Measurements from ENCODE around the gene SCN5A. TPM values are rescaled to one million over a fixed set of nuclear protein-coding genes. Genes with fewer than 3 reads are reported as not detected.

The SCN5A gene
- total RNA-seq, 2 experiments from 2014 or later, result 0.08 to 0.37 TPM

DNA sequence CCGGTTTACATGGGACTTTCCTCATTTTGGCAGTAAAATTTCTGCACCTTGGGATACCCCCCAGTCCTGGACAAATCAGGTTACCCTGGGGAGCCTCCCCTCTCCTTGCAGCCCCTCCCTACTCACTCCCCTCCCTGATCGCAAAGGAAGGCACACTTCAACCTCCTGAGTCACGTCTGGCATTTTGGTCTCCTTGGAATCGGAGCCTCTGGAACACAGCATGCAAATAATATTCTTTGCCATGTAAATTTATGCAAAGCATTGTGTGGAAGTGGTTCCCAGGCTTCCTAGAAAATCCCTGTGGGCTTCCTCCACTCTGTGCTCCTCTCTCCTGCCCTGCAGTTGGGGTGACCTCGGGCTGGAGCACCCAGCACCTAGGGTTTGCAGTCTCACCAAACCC lies 11.6 kb downstream of the SCN5A start:
- Mint-ChIP-seq H3K27ac (no peak overlapping the region), H3K4me1 (ENCODE audit: low read depth) (peaks cover 5% of the 10 kb centered on the region), H3K4me3 (no peak overlapping the region), H3K36me3 (ENCODE audit: low read depth) (no peaks in the 10 kb centered on the region), H3K9me3 (ENCODE audit: insufficient read depth) (no peaks in the 10 kb centered on the region), H3K27me3 (ENCODE audit: low read depth) (peaks cover 5% of the 10 kb centered on the region)
- no peak for DNase-seq
- CTCF ChIA-PET, result no interaction called here
- POLR2A ChIA-PET, result no interaction called here
- no peak for ATAC-seq

DNA sequence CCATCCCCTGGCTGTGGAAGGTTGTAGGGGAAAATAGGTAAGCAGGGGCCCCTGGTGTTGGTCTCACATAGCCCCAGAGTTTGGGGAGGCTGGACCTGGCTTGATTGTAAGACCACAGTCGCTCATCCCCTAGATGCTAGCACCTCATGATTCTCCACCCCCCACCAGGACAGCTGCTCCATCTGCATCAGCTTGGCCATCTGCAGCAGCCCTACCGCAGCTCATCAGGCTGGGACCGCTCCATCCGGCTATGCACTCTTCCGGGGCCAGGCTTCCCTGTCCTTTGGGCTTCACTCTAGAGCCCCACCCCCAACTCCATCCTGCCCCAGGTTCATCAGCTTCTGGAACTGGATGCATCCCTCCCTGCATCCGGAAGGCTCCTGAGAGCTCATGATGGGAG lies 12.6 kb downstream of the SCN5A start:
- ATAC-seq (no peak), DNase-seq (no peak)
- H3K9me3 Mint-ChIP-seq (ENCODE audit: insufficient read depth), result no peaks in the 10 kb centered on the region
- peaks cover 5% of the 10 kb centered on the region for H3K4me1 Mint-ChIP-seq (ENCODE audit: low read depth)
- H3K36me3 Mint-ChIP-seq (ENCODE audit: low read depth), result no peaks in the 10 kb centered on the region
- POLR2A ChIA-PET, result no interaction called here
- H3K27ac Mint-ChIP-seq, result no peak overlapping the region
- H3K27me3 Mint-ChIP-seq (ENCODE audit: low read depth), result peaks cover 5% of the 10 kb centered on the region
- CTCF ChIA-PET, result interaction anchor here (2.7 kb wide), 1 partner anchor 115 kb away, joined by 7 read pairs; no protein-coding TSS in a partner anchor
- H3K4me3 Mint-ChIP-seq, result no peak overlapping the region

DNA sequence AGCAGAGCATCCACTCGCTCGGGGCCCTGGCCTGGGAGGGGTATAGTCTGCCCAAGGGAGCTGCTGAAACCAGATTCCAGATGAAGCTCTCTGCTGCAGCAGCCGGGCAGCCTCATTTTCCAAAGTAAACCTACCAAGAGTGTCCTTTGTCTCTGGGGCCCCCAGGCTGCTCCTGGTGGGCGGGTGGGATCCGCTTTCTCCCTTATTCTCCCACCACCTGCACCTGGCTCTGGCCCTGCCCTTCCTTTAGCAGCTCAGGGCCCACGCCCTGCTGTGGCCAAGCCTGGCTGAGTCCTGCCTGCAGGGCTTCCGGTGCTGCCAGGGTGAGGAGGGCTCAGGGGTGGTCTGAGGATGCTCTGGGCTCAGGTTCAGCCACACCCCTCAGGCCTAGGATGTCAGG lies 13.0 kb downstream of the SCN5A start:
- ChIA-PET POLR2A (no interaction called here), CTCF (interaction anchor here (2.7 kb wide), 1 partner anchor 115 kb away, joined by 7 read pairs; no protein-coding TSS in a partner anchor)
- H3K36me3 Mint-ChIP-seq (ENCODE audit: low read depth), result no peaks in the 10 kb centered on the region
- H3K4me1 Mint-ChIP-seq (ENCODE audit: low read depth), result peaks cover 5% of the 10 kb centered on the region
- peaks cover 5% of the 10 kb centered on the region for H3K27me3 Mint-ChIP-seq (ENCODE audit: low read depth)
- ATAC-seq (no peak), DNase-seq (no peak)
- H3K9me3 Mint-ChIP-seq (ENCODE audit: insufficient read depth), result no peaks in the 10 kb centered on the region
- H3K4me3 Mint-ChIP-seq, result no peak overlapping the region
- no peak overlapping the region for H3K27ac Mint-ChIP-seq

DNA sequence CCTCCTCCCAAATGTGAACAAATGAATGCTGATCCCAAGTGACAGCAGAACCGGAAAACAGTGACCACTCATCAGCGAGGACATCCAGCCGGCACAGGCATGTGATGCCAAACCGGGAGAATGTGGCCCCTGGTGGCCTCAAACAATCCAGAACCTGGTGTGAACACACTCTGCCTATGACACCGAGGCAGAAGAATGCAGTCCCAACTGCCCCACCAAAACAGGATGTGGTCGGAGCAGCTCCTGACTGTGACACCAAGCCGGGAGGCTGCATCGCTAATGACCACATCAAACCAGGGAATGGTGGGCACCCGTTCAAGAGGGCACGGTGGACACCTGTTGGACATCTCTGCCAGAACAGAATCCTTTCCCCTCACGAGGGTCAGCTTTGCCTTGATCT lies 15.4 kb downstream of the SCN5A start:
- Mint-ChIP-seq H3K27me3 (ENCODE audit: low read depth) (peaks cover 5% of the 10 kb centered on the region), H3K36me3 (ENCODE audit: low read depth) (no peaks in the 10 kb centered on the region), H3K4me3 (no peak overlapping the region), H3K4me1 (ENCODE audit: low read depth) (peaks cover 5% of the 10 kb centered on the region), H3K27ac (no peak overlapping the region), H3K9me3 (ENCODE audit: insufficient read depth) (no peaks in the 10 kb centered on the region)
- ATAC-seq (no peak), DNase-seq (no peak)
- CTCF ChIA-PET, result interaction anchor here (2.7 kb wide), 1 partner anchor 113 kb away, joined by 7 read pairs; no protein-coding TSS in a partner anchor
- POLR2A ChIA-PET, result no interaction called here

DNA sequence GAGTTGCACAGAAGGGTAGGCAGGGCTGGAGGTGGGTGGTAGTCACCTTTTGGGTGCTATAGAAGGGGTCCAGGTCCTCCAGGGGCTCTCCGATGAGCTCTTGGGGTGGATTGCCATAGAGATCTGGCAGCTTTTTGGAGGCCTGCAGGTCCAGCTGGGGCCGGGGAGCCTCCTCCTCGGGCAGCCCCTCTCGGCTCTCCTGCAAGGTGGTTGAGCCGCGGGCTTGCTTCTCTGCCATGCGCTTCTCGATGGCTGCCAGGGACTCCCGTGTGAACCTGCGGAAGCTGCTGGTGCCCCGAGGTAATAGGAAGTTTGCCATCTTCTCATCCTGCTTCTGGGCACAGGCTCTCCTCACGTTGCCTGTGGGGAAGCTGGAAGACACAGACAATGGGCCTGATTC lies 16.5 kb downstream of the SCN5A start:
- Mint-ChIP-seq H3K36me3 (ENCODE audit: low read depth) (no peaks in the 10 kb centered on the region), H3K27me3 (ENCODE audit: low read depth) (peaks cover 5% of the 10 kb centered on the region), H3K4me1 (ENCODE audit: low read depth) (peaks cover 5% of the 10 kb centered on the region), H3K27ac (no peak overlapping the region), H3K4me3 (no peak overlapping the region), H3K9me3 (ENCODE audit: insufficient read depth) (no peaks in the 10 kb centered on the region)
- ChIA-PET CTCF (interaction anchor here (0.6 kb wide), 1 partner anchor 20 kb away, joined by 3 read pairs; no protein-coding TSS in a partner anchor), POLR2A (no interaction called here)
- ATAC-seq (no peak), DNase-seq (no peak)

- H3K4me1 Mint-ChIP-seq (ENCODE audit: low read depth), result peaks cover 5% of the 10 kb centered on the region
- no peak for DNase-seq
- ChIA-PET POLR2A (no interaction called here), CTCF (interaction anchor here (0.9 to 1.3 kb wide), 3 partner anchors 16 to 25 kb away, joined by 3 to 5 read pairs (median 3); no protein-coding TSS in a partner anchor)
- no peak overlapping the region for H3K4me3 Mint-ChIP-seq
- no peak for ATAC-seq
- no peaks in the 10 kb centered on the region for H3K27me3 Mint-ChIP-seq (ENCODE audit: low read depth)
- no peaks in the 10 kb centered on the region for H3K9me3 Mint-ChIP-seq (ENCODE audit: insufficient read depth)
- H3K36me3 Mint-ChIP-seq (ENCODE audit: low read depth), result no peaks in the 10 kb centered on the region
- H3K27ac Mint-ChIP-seq, result no peak overlapping the region
Measured at GRCh38 chr3:38630606-38631005, 18.9 kb downstream of the SCN5A start.

DNA sequence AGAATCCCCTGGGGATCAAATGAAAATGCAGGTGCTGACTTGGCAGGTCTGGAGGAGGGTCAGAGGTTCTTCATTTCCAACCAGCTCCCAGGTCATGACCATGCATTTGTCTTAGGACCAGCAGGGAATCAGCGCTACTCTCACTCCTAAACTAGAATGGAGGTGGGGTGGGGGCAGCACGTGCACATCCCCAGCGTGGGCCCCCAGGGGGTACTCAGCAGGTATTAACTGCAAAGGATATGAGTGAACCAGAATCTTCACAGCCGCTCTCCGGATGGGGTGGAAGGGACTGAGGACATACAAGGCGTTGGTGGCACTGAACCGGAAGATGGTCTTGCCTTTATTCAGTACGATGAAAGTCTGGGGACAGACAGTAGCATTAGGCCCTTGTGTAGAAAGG lies 19.4 kb downstream of the SCN5A start:
- CTCF ChIA-PET, result interaction anchor here (1.3 kb wide), 1 partner anchor 22 kb away, joined by 3 read pairs; no protein-coding TSS in a partner anchor
- H3K27ac Mint-ChIP-seq, result no peak overlapping the region
- no peaks in the 10 kb centered on the region for H3K27me3 Mint-ChIP-seq (ENCODE audit: low read depth)
- H3K9me3 Mint-ChIP-seq (ENCODE audit: insufficient read depth), result no peaks in the 10 kb centered on the region
- no peak for DNase-seq
- H3K4me1 Mint-ChIP-seq (ENCODE audit: low read depth), result peaks cover 5% of the 10 kb centered on the region
- POLR2A ChIA-PET, result no interaction called here
- ATAC-seq, result no peak
- H3K4me3 Mint-ChIP-seq, result no peak overlapping the region
- no peaks in the 10 kb centered on the region for H3K36me3 Mint-ChIP-seq (ENCODE audit: low read depth)

DNA sequence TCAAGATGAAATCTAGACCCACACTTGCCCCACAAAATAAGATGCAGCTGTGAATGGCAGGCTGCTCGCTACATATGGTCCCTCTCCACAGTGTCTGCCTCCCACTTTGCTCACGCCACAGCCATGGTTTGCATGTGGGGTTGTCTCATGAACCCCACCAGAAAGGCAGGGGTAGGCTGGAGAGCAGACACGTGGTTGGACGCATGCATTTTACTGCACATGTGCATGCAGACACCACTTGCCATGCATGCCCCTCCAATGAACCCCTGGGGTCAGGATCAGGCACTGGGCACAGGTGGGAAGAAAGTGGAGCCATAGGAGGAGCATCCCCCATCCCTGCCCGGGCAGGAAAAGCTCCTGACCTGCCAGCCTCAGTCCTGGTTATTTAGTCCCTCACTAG lies 20.7 kb downstream of the SCN5A start:
- no peak for ATAC-seq
- Mint-ChIP-seq H3K4me3 (no peak overlapping the region), H3K9me3 (ENCODE audit: insufficient read depth) (no peaks in the 10 kb centered on the region), H3K27me3 (ENCODE audit: low read depth) (no peaks in the 10 kb centered on the region), H3K27ac (no peak overlapping the region), H3K4me1 (ENCODE audit: low read depth) (peaks cover 3% of the 10 kb centered on the region), H3K36me3 (ENCODE audit: low read depth) (no peaks in the 10 kb centered on the region)
- DNase-seq, result no peak
- CTCF ChIA-PET, result interaction anchor here (1.3 kb wide), 1 partner anchor 108 kb away, joined by 3 read pairs; no protein-coding TSS in a partner anchor
- POLR2A ChIA-PET, result no interaction called here

- ATAC-seq (no peak), DNase-seq (peak; percentile 25)
- Mint-ChIP-seq H3K27me3 (ENCODE audit: low read depth) (no peaks in the 10 kb centered on the region), H3K36me3 (ENCODE audit: low read depth) (no peaks in the 10 kb centered on the region), H3K4me1 (ENCODE audit: low read depth) (no peaks in the 10 kb centered on the region), H3K9me3 (ENCODE audit: insufficient read depth) (no peaks in the 10 kb centered on the region), H3K27ac (no peak overlapping the region), H3K4me3 (no peak overlapping the region)
- ChIA-PET POLR2A (no interaction called here), CTCF (interaction anchor here (0.6 kb wide), 1 partner anchor 107 kb away, joined by 3 read pairs; no protein-coding TSS in a partner anchor)
Measured at GRCh38 chr3:38627956-38628355, 21.5 kb downstream of the SCN5A start.

- no peaks in the 10 kb centered on the region for H3K9me3 Mint-ChIP-seq (ENCODE audit: insufficient read depth)
- ATAC-seq (no peak), DNase-seq (no peak)
- CTCF ChIA-PET, result interaction anchor here (2.3 kb wide), 1 partner anchor 25 kb away, joined by 5 read pairs; no protein-coding TSS in a partner anchor
- H3K27me3 Mint-ChIP-seq (ENCODE audit: low read depth), result no peaks in the 10 kb centered on the region
- POLR2A ChIA-PET, result no interaction called here
- H3K27ac Mint-ChIP-seq, result no peak overlapping the region
- no peak overlapping the region for H3K4me3 Mint-ChIP-seq
- no peaks in the 10 kb centered on the region for H3K36me3 Mint-ChIP-seq (ENCODE audit: low read depth)
- no peaks in the 10 kb centered on the region for H3K4me1 Mint-ChIP-seq (ENCODE audit: low read depth)
Measured at GRCh38 chr3:38626171-38626570, 23.3 kb downstream of the SCN5A start.

DNA sequence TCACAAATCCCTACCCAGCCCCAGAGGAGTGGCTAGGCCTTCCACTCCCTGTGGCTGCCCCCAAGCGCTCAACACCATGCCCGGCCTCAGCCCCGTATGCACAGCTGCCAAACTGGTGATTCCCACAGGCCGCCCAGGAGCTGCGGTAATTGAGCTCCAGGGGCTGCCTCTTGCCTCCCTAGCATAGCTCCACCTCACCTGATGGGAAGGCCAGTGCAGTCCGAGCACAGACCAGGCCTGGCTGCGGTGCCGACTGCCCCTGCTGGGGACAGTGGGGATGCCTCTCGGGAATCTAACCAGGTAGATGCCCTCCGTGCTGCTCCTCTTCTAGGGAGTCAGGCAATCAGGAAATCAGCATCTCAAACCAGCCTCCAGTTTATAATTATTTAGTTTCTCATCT lies 25.9 kb downstream of the SCN5A start:
- H3K27me3 Mint-ChIP-seq (ENCODE audit: low read depth), result no peaks in the 10 kb centered on the region
- H3K4me1 Mint-ChIP-seq (ENCODE audit: low read depth), result no peaks in the 10 kb centered on the region
- no peaks in the 10 kb centered on the region for H3K36me3 Mint-ChIP-seq (ENCODE audit: low read depth)
- H3K9me3 Mint-ChIP-seq (ENCODE audit: insufficient read depth), result no peaks in the 10 kb centered on the region
- ChIA-PET POLR2A (no interaction called here), CTCF (no interaction called here)
- H3K4me3 Mint-ChIP-seq, result no peak overlapping the region
- ATAC-seq (no peak), DNase-seq (no peak)
- H3K27ac Mint-ChIP-seq, result no peak overlapping the region

DNA sequence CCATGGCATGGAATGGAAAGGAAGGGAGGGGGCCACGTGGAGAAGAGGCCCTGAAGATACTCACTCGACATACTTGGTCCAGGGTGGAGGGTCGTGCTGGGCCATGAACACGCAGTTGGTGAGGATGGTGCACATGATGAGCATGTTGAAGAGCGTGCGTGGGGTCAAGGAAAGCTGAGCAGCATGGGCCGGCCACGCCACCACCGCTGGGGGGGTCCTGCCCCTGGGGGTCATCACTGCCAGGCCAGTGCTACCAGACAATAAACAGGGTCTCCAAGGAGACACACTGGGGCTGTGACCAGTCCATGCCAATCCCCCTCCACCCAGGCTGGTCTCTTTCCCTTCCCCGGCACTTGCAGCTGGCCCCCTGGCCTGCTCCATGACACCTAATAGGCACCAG lies 27.2 kb downstream of the SCN5A start:
- no peaks in the 10 kb centered on the region for H3K36me3 Mint-ChIP-seq (ENCODE audit: low read depth)
- H3K4me1 Mint-ChIP-seq (ENCODE audit: low read depth), result no peaks in the 10 kb centered on the region
- no peak overlapping the region for H3K27ac Mint-ChIP-seq
- CTCF ChIA-PET, result interaction anchor here (1.8 kb wide), 1 partner anchor 101 kb away, joined by 7 read pairs; no protein-coding TSS in a partner anchor
- no peaks in the 10 kb centered on the region for H3K9me3 Mint-ChIP-seq (ENCODE audit: insufficient read depth)
- POLR2A ChIA-PET, result no interaction called here
- DNase-seq (no peak), ATAC-seq (no peak)
- no peak overlapping the region for H3K4me3 Mint-ChIP-seq
- no peaks in the 10 kb centered on the region for H3K27me3 Mint-ChIP-seq (ENCODE audit: low read depth)

GRCh38 chr3:38620236-38620635 lies 29.3 kb downstream of the SCN5A start:
- DNase-seq, result no peak
- POLR2A ChIA-PET, result no interaction called here
- ATAC-seq, result no peak
- H3K4me1 Mint-ChIP-seq (ENCODE audit: low read depth), result no peaks in the 10 kb centered on the region
- H3K27me3 Mint-ChIP-seq (ENCODE audit: low read depth), result no peaks in the 10 kb centered on the region
- CTCF ChIA-PET, result no interaction called here
- no peaks in the 10 kb centered on the region for H3K9me3 Mint-ChIP-seq (ENCODE audit: insufficient read depth)
- no peak overlapping the region for H3K27ac Mint-ChIP-seq
- H3K4me3 Mint-ChIP-seq, result no peak overlapping the region
- H3K36me3 Mint-ChIP-seq (ENCODE audit: low read depth), result no peaks in the 10 kb centered on the region

Data from activated CD8-positive, alpha-beta T cell treated with anti-CD3 and anti-CD28 coated beads, Interleukin-2, amount 10 ng/mL, durations not matched to agents 7 days and 5 days (primary cell).